GM12878 (cell line): ENCODE measurements around the gene FADD. TPM values are rescaled to one million over a fixed set of nuclear protein-coding genes. Genes with fewer than 3 reads are reported as not detected.

Experiments used
- ATF7 ChIP-seq: fragments of 450-650 bp; IDR thresholded peaks from 2 replicates; pipeline ENCODE4 v1.6.1; 2016; ENCODE audit warnings: low read depth, mild to moderate bottlenecking
- CBFB ChIP-seq: IDR thresholded peaks from 2 replicates; pipeline ENCODE4 v1.6.1; 2016; ENCODE audit warnings: antibody characterized with exemption, low read depth
- CEBPB ChIP-seq, 2 experiments: fragments of 150-350 bp in 1 of 2; IDR thresholded peaks; 2 replicates each; pipeline ENCODE4 v1.6.1; 2012 to 2014; ENCODE audit warnings: low read depth in 2 of 2, low read length in 2 of 2, borderline replicate concordance in 1 of 2, inconsistent platforms in 1 of 2
- CHD1 ChIP-seq: IDR thresholded peaks from 2 replicates; pipeline ENCODE4 v1.6.1; 2012; ENCODE audit warnings: low read depth, low read length, improper control_type of control experiment
- CHD2 ChIP-seq: IDR thresholded peaks from 2 replicates; pipeline ENCODE4 v1.6.1; 2011; ENCODE audit warnings: low read depth, low read length, improper control_type of control experiment, borderline replicate concordance
- EGR1 ChIP-seq, 2 experiments: IDR thresholded peaks; 1 replicate in 1 of 2; 2 replicates in 1 of 2; pipeline ENCODE4 v1.6.1; 2011 to 2012; ENCODE audit warnings: low read depth in 2 of 2, low read length in 2 of 2, borderline replicate concordance in 1 of 2, mild to moderate bottlenecking in 1 of 2, moderate library complexity in 1 of 2
- FOXM1 ChIP-seq: IDR thresholded peaks from 2 replicates; pipeline ENCODE4 v1.6.1; 2012; ENCODE audit warnings: low read depth, mild to moderate bottlenecking, inconsistent platforms, low read length, moderate library complexity
- GABPA ChIP-seq: IDR thresholded peaks from 2 replicates; pipeline ENCODE4 v1.6.1; 2014; ENCODE audit warnings: antibody characterized with exemption, low read depth, mild to moderate bottlenecking, inconsistent platforms
- HDAC6 ChIP-seq: fragments of 200-600 bp; sonication (generic); IDR thresholded peaks from one replicate; pipeline ENCODE4 v1.8.0; 2017; ENCODE audit warnings: antibody characterized with exemption; ENCODE audit not compliant: unreplicated experiment
- MEF2B ChIP-seq: fragments of 450-650 bp; IDR thresholded peaks from 2 replicates; pipeline ENCODE4 v1.6.1; 2018; ENCODE audit warnings: mild to moderate bottlenecking, moderate library complexity; ENCODE audit not compliant: partially characterized antibody, poor library complexity, severe bottlenecking
- MXI1 ChIP-seq: fragments of 150-350 bp; IDR thresholded peaks from 2 replicates; pipeline ENCODE4 v1.6.1; 2011; ENCODE audit warnings: low read depth, mild to moderate bottlenecking, inconsistent platforms, low read length, improper control_type of control experiment
- NBN ChIP-seq: fragments of 450-650 bp; IDR thresholded peaks from 2 replicates; pipeline ENCODE4 v1.6.1; 2016
- PAX5 ChIP-seq: IDR thresholded peaks from 2 replicates; pipeline ENCODE4 v1.6.1; 2011; ENCODE audit warnings: low read depth, low read length, borderline replicate concordance
- POLR2A ChIP-seq: IDR thresholded peaks from 2 replicates; pipeline ENCODE4 v1.6.1; 2011; ENCODE audit warnings: low read depth, mild to moderate bottlenecking, low read length
- REST ChIP-seq: IDR thresholded peaks from 2 replicates; pipeline ENCODE4 v1.6.1; 2012; ENCODE audit warnings: mild to moderate bottlenecking, low read depth, low read length
- SMAD5 ChIP-seq: IDR thresholded peaks from 2 replicates; pipeline ENCODE4 v1.6.1; 2016; ENCODE audit warnings: antibody characterized with exemption, low read depth
- TARDBP ChIP-seq: IDR thresholded peaks from 2 replicates; pipeline ENCODE4 v1.6.1; 2016; ENCODE audit warnings: borderline replicate concordance
- TCF12 ChIP-seq: IDR thresholded peaks from 2 replicates; pipeline ENCODE4 v1.6.1; 2011; ENCODE audit warnings: low read depth, mild to moderate bottlenecking, low read length
- USF1 ChIP-seq: IDR thresholded peaks from 2 replicates; pipeline ENCODE4 v1.6.1; 2011; ENCODE audit warnings: borderline replicate concordance, low read depth, mild to moderate bottlenecking, moderate library complexity, mixed read lengths, low read length; ENCODE audit not compliant: insufficient read depth; ENCODE audit errors: extremely low read length
- YBX1 ChIP-seq: fragments of 450-650 bp; IDR thresholded peaks from 2 replicates; pipeline ENCODE4 v1.6.1; 2016; ENCODE audit warnings: antibody characterized with exemption
- ZNF207 ChIP-seq: fragments of 450-650 bp; IDR thresholded peaks from 2 replicates; pipeline ENCODE4 v1.6.1; 2014; ENCODE audit warnings: antibody characterized with exemption, mild to moderate bottlenecking, borderline replicate concordance
- polyA plus RNA-seq, 11 experiments: library from polyadenylated mRNA; depleted of rRNA in 4 of 11; unstranded in 6 of 11; stranded (reverse) in 5 of 11; fragments of >200 nt; fragmentation: Nextera tagmentation in 4 of 11; fragmentation: Illumina TruSeq in 1 of 11; extraction: Ambion mirVana in 4 of 11; extraction: Trizol in 1 of 11; gene quantifications; 1 replicate in 1 of 11; 2 replicates in 10 of 11; pipeline versions ENCODE4 v1.2.1 to v1.2.3, GENCODE V29; 2011 to 2016; ENCODE audit warnings: inconsistent platforms in 2 of 11, missing spikeins in 2 of 11, low read depth in 1 of 11
- total RNA-seq, 4 experiments: library from RNA; depleted of rRNA in 3 of 4; stranded (reverse); fragments of >200 nt in 3 of 4; fragmentation: Illumina TruSeq in 1 of 4; extraction: Trizol in 1 of 4; gene quantifications; 2 replicates each; pipeline versions ENCODE4 v1.2.1 to v1.2.3, GENCODE V29; 2013 to 2021
- TF ChIP-seq, protein P1 (sequence below): IDR thresholded peaks from 2 replicates; pipeline ENCODE4 v1.6.1; 2011; ENCODE audit warnings: low read depth, low read length, improper control_type of control experiment, borderline replicate concordance
- TF ChIP-seq, protein P2 (sequence below): fragments of 150-350 bp; IDR thresholded peaks from 2 replicates; pipeline ENCODE4 v1.6.1; 2016; ENCODE audit warnings: low read depth, low read length

FADD gene
- total and polyA plus RNA-seq, 10 of the 15 experiments (the other 5 are each of a cell fraction or from before 2014, with no cell fraction given), result 0.32 to 38.7 (median 21.8) TPM

DNA sequence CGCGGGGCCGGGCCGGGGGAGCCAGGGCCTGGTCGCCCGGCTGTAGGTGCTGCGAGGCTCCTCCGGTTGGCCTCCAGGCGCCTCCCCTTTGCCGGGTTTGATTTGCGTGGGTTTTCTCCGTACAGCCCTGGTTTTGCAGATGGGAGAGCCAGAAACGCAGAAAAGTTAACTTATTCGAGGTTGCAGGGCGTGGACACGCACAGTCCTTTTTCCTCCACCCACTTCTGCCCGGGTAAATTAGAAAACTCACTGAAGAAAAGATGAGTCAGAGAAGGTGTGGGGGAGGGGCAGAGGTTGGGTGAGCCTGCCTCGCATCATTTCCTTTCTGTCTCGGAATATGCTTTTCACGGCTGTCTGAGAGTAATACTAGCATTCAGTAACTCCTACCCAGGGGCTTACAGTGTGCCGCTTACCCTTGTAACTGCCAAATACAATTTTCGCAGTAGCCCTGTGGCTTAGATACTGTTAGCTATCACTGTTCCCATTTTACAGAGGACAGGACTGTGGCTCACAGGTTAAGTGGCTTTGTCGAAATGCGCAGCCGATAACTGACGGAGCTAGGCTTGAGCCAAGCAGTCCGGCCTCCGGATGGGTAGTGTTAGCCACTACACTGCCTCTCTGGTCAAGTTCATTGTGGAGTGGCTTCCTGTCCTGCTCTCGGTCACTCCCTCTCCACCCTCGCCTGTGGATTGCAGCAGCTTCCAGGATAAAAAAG, 812 bp downstream of the FADD start (continued):
- TF ChIP-seq, protein P1, sequence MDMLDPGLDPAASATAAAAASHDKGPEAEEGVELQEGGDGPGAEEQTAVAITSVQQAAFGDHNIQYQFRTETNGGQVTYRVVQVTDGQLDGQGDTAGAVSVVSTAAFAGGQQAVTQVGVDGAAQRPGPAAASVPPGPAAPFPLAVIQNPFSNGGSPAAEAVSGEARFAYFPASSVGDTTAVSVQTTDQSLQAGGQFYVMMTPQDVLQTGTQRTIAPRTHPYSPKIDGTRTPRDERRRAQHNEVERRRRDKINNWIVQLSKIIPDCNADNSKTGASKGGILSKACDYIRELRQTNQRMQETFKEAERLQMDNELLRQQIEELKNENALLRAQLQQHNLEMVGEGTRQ, result no peak
- no peak for TF ChIP-seq REST
- no peak for TF ChIP-seq PAX5
- peak; percentile 56; the same call in 1 of the 2 replicates for TF ChIP-seq CHD2
- no peak for TF ChIP-seq ZNF207
- peak; percentile 54; the same call in 1 of the 2 replicates for TF ChIP-seq TCF12
- no peak for TF ChIP-seq TARDBP
- TF ChIP-seq FOXM1, result no peak
- no peak for TF ChIP-seq CBFB
- TF ChIP-seq MXI1, result no peak
- 0 out of 2 replicates have a peak, but pooled peaks have one; percentile 12 for TF ChIP-seq SMAD5
- TF ChIP-seq NBN, result 0 out of 2 replicates have a peak, but pooled peaks have one; percentile 22
- TF ChIP-seq YBX1, result no peak
- TF ChIP-seq GABPA, result no peak
- TF ChIP-seq, protein P2, sequence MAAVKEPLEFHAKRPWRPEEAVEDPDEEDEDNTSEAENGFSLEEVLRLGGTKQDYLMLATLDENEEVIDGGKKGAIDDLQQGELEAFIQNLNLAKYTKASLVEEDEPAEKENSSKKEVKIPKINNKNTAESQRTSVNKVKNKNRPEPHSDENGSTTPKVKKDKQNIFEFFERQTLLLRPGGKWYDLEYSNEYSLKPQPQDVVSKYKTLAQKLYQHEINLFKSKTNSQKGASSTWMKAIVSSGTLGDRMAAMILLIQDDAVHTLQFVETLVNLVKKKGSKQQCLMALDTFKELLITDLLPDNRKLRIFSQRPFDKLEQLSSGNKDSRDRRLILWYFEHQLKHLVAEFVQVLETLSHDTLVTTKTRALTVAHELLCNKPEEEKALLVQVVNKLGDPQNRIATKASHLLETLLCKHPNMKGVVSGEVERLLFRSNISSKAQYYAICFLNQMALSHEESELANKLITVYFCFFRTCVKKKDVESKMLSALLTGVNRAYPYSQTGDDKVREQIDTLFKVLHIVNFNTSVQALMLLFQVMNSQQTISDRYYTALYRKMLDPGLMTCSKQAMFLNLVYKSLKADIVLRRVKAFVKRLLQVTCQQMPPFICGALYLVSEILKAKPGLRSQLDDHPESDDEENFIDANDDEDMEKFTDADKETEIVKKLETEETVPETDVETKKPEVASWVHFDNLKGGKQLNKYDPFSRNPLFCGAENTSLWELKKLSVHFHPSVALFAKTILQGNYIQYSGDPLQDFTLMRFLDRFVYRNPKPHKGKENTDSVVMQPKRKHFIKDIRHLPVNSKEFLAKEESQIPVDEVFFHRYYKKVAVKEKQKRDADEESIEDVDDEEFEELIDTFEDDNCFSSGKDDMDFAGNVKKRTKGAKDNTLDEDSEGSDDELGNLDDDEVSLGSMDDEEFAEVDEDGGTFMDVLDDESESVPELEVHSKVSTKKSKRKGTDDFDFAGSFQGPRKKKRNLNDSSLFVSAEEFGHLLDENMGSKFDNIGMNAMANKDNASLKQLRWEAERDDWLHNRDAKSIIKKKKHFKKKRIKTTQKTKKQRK, result no peak
- TF ChIP-seq HDAC6, result no peak
- TF ChIP-seq CHD1, result no peak
- no peak for TF ChIP-seq CEBPB (IDR thresholded peaks at IDR 0.05; ENCODE audit: borderline replicate concordance in 1 of 2, low read depth in 2 of 2, low read length in 2 of 2)
- peak; percentile 6 for TF ChIP-seq MEF2B
- TF ChIP-seq POLR2A, result peak; percentile 46; the same call in 1 of the 2 replicates
- no peak for TF ChIP-seq EGR1 (IDR thresholded peaks at IDR 0.05; ENCODE audit: borderline replicate concordance in 1 of 2, low read depth in 2 of 2, low read length in 2 of 2)
- TF ChIP-seq ATF7, result peak; percentile 46
- TF ChIP-seq USF1, result no peak
